HEK293 (cell line): ENCODE results near the gene RRP9.

Experiments
- CTCF ChIA-PET: fragments of 350-600 bp; formaldehyde crosslinking; extraction: SDS; loops from one replicate; lab custom pipeline; 2021; ENCODE audit warnings: antibody characterized with exemption; lab: Yijun Ruan, JAX
- POLR2A ChIA-PET: fragments of 300-600 bp; formaldehyde crosslinking; extraction: SDS; loops from one replicate; lab custom pipeline; 2020; ENCODE audit warnings: antibody characterized with exemption, inconsistent platforms; lab: Yijun Ruan, JAX
- H3K27ac ChIP-seq: fragments of 200-500 bp; sonication (Bioruptor generic); 2 replicates; pipeline ENCODE4 v1.5.1; 2014; ENCODE audit warnings: low read depth, low read length, control low read depth, inconsistent platforms; ENCODE audit errors: extremely low read depth
- H3K36me3 ChIP-seq, 2 experiments: fragments of 200-500 bp in 1 of 2; sonication (Bioruptor generic) in 1 of 2; 1 replicate in 1 of 2; 2 replicates in 1 of 2; pipeline ENCODE4 v1.5.1; 2014 to 2017; ENCODE audit warnings: inconsistent platforms in 2 of 2, low read length in 2 of 2; ENCODE audit not compliant: control insufficient read depth in 2 of 2, insufficient read depth in 1 of 2
- H3K4me1 ChIP-seq: fragments of 200-500 bp; sonication (Bioruptor generic); 2 replicates; pipeline ENCODE4 v1.5.1; 2014; ENCODE audit warnings: mild to moderate bottlenecking, low read length, inconsistent platforms; ENCODE audit not compliant: control insufficient read depth, insufficient read depth
- H3K4me3 ChIP-seq: 2 replicates; pipeline ENCODE4 v1.5.1; 2011; ENCODE audit warnings: low read depth, mild to moderate bottlenecking, control low read depth, low read length, moderate library complexity
- H3K9me3 ChIP-seq: fragments of 200-500 bp; sonication (Bioruptor generic); 2 replicates; pipeline ENCODE4 v1.5.1; 2014; ENCODE audit warnings: low read depth, low read length, inconsistent platforms; ENCODE audit not compliant: control insufficient read depth, insufficient read depth
- EGR2 ChIP-seq: fragments of 450-650 bp; formaldehyde crosslinking; IDR thresholded peaks from 2 replicates; pipeline ENCODE4 v1.5.1; 2016; ENCODE audit warnings: low read depth, missing biosample characterization, missing genetic modification characterization
- HOXD13 ChIP-seq: sonication (generic); formaldehyde crosslinking; IDR thresholded peaks from 2 replicates; pipeline ENCODE4 v1.8.0; 2022; ENCODE audit warnings: missing genetic modification reagents, borderline replicate concordance
- PRDM1 ChIP-seq: fragments of 450-650 bp; formaldehyde crosslinking; IDR thresholded peaks from 2 replicates; pipeline ENCODE4; 2016; ENCODE audit warnings: missing biosample characterization, missing genetic modification characterization
- RBAK ChIP-seq: fragments of 450-650 bp; formaldehyde crosslinking; IDR thresholded peaks from 2 replicates; pipeline ENCODE4 v1.5.1; 2016; ENCODE audit warnings: missing biosample characterization, missing genetic modification characterization
- SCRT1 ChIP-seq: fragments of 450-650 bp; formaldehyde crosslinking; IDR thresholded peaks from 2 replicates; pipeline ENCODE4 v1.5.1; 2016; ENCODE audit warnings: missing biosample characterization, missing genetic modification characterization, borderline replicate concordance
- SP3 ChIP-seq: fragments of 450-650 bp; formaldehyde crosslinking; IDR thresholded peaks from 2 replicates; pipeline ENCODE4 v1.5.1; 2016; ENCODE audit warnings: missing biosample characterization, missing genetic modification characterization
- ZBTB8A ChIP-seq: fragments of 450-650 bp; formaldehyde crosslinking; IDR thresholded peaks from 2 replicates; pipeline ENCODE4 v1.5.1; 2016; ENCODE audit warnings: missing biosample characterization, missing genetic modification characterization
- ZNF133 ChIP-seq: fragments of 450-650 bp; formaldehyde crosslinking; IDR thresholded peaks from 2 replicates; pipeline ENCODE4 v1.5.1; 2016; ENCODE audit warnings: missing biosample characterization, missing genetic modification characterization
- ZNF169 ChIP-seq: fragments of 450-650 bp; formaldehyde crosslinking; IDR thresholded peaks from 2 replicates; pipeline ENCODE4 v1.5.1; 2016; ENCODE audit warnings: missing biosample characterization, missing genetic modification characterization
- ZNF221 ChIP-seq: fragments of 450-650 bp; formaldehyde crosslinking; IDR thresholded peaks from 2 replicates; pipeline ENCODE4 v1.5.1; 2017; ENCODE audit warnings: missing biosample characterization, missing genetic modification characterization, borderline replicate concordance
- ZNF24 ChIP-seq: fragments of 450-650 bp; formaldehyde crosslinking; IDR thresholded peaks from 2 replicates; pipeline ENCODE4 v1.5.1; 2016; ENCODE audit warnings: missing biosample characterization, missing genetic modification characterization
- ZNF324 ChIP-seq: fragments of 450-650 bp; formaldehyde crosslinking; IDR thresholded peaks from 2 replicates; pipeline ENCODE4 v1.5.1; 2016; ENCODE audit warnings: missing biosample characterization, missing genetic modification characterization
- ZNF426 ChIP-seq: fragments of 450-650 bp; formaldehyde crosslinking; IDR thresholded peaks from 2 replicates; pipeline ENCODE4 v1.5.1; 2017; ENCODE audit warnings: missing biosample characterization, missing genetic modification characterization, mild to moderate bottlenecking, inconsistent platforms, moderate library complexity
- ZNF513 ChIP-seq: fragments of 450-650 bp; IDR thresholded peaks from 2 replicates; pipeline ENCODE4 v1.5.1; 2018; ENCODE audit warnings: missing biosample characterization, missing genetic modification characterization
- ZNF521 ChIP-seq: fragments of 450-650 bp; formaldehyde crosslinking; IDR thresholded peaks from 2 replicates; pipeline ENCODE4 v1.5.1; 2017; ENCODE audit warnings: missing biosample characterization, mild to moderate bottlenecking, missing genetic modification characterization
- ZNF558 ChIP-seq: fragments of 450-650 bp; formaldehyde crosslinking; IDR thresholded peaks from 2 replicates; pipeline ENCODE4 v1.5.1; 2016; ENCODE audit warnings: missing biosample characterization, missing genetic modification characterization
- ZNF596 ChIP-seq: fragments of 450-650 bp; IDR thresholded peaks from 2 replicates; pipeline ENCODE4 v1.5.0; 2018; ENCODE audit warnings: missing biosample characterization, mild to moderate bottlenecking, missing genetic modification characterization, moderate library complexity
- TF ChIP-seq, protein P1 (sequence below): fragments of 450-650 bp; formaldehyde crosslinking; IDR thresholded peaks from 2 replicates; pipeline ENCODE4 v1.5.1; 2016; ENCODE audit warnings: missing biosample characterization, missing genetic modification characterization, borderline replicate concordance

The RRP9 gene

DNA sequence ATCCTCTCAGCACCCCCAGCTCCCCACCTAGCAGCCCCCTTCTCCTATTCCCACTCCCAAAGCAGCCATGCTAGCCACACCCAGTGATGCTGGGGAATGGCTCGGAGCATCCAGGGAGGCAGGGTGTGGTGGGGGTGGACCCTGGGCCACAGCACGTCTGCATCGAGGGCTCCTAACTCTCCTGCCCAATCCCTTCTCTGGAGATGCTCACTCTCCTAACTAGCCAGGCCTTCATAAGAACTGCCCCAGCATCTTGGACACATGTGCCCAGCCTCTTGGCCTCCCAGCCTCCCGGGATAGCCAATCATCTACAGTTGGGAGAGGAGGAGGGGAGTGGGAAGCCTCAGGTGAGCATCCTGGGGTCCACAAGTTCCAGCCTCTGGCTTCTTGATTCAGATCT, 22.8 kb upstream of the RRP9 start:
- 0 out of 2 replicates have a peak, but pooled peaks cover 2% of the 10 kb centered on the region for H3K4me1 ChIP-seq
- POLR2A ChIA-PET = interaction anchor here (0.8 kb wide), 1 partner anchor 26 kb away, joined by 3 read pairs; no protein-coding TSS in a partner anchor

GRCh38 chr3:51963951-51964451, 22.3 kb upstream of the RRP9 start:
- Histone ChIP-seq H3K36me3 (peaks cover 0 to 18% of the 10 kb centered on the region in 2 experiments; a peak in 1 of 3 replicates), H3K9me3 (no peaks in the 10 kb centered on the region), H3K4me3 (no peak overlapping the region), H3K27ac (no peak overlapping the region), H3K4me1 (0 out of 2 replicates have a peak, but pooled peaks cover 2% of the 10 kb centered on the region)
- no peak for TF ChIP-seq ZBTB8A (tag by site-specific recombination)
- no peak for TF ChIP-seq ZNF169 (tag by site-specific recombination)
- TF ChIP-seq, protein P1, sequence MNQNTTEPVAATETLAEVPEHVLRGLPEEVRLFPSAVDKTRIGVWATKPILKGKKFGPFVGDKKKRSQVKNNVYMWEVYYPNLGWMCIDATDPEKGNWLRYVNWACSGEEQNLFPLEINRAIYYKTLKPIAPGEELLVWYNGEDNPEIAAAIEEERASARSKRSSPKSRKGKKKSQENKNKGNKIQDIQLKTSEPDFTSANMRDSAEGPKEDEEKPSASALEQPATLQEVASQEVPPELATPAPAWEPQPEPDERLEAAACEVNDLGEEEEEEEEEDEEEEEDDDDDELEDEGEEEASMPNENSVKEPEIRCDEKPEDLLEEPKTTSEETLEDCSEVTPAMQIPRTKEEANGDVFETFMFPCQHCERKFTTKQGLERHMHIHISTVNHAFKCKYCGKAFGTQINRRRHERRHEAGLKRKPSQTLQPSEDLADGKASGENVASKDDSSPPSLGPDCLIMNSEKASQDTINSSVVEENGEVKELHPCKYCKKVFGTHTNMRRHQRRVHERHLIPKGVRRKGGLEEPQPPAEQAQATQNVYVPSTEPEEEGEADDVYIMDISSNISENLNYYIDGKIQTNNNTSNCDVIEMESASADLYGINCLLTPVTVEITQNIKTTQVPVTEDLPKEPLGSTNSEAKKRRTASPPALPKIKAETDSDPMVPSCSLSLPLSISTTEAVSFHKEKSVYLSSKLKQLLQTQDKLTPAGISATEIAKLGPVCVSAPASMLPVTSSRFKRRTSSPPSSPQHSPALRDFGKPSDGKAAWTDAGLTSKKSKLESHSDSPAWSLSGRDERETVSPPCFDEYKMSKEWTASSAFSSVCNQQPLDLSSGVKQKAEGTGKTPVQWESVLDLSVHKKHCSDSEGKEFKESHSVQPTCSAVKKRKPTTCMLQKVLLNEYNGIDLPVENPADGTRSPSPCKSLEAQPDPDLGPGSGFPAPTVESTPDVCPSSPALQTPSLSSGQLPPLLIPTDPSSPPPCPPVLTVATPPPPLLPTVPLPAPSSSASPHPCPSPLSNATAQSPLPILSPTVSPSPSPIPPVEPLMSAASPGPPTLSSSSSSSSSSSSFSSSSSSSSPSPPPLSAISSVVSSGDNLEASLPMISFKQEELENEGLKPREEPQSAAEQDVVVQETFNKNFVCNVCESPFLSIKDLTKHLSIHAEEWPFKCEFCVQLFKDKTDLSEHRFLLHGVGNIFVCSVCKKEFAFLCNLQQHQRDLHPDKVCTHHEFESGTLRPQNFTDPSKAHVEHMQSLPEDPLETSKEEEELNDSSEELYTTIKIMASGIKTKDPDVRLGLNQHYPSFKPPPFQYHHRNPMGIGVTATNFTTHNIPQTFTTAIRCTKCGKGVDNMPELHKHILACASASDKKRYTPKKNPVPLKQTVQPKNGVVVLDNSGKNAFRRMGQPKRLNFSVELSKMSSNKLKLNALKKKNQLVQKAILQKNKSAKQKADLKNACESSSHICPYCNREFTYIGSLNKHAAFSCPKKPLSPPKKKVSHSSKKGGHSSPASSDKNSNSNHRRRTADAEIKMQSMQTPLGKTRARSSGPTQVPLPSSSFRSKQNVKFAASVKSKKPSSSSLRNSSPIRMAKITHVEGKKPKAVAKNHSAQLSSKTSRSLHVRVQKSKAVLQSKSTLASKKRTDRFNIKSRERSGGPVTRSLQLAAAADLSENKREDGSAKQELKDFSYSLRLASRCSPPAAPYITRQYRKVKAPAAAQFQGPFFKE = no peak
- TF ChIP-seq EGR2 = peak; percentile 46
- POLR2A ChIA-PET = no interaction called here
- CTCF ChIA-PET = interaction anchor here (2.3 kb wide), 1 partner anchor 10 kb away, joined by 12 read pairs; the partner anchor contains the start of genes ABHD14A and ABHD14B

More for the DNA sequence above, 22.8 kb upstream of the RRP9 start:
- H3K9me3 ChIP-seq = no peaks in the 10 kb centered on the region
- peaks cover 0 to 12% of the 10 kb centered on the region in 2 experiments; a peak in 1 of 3 replicates for H3K36me3 ChIP-seq
- TF ChIP-seq PRDM1 (tag by site-specific recombination) (no peak), ZNF521 (tag by site-specific recombination) (no peak), RBAK (tag by site-specific recombination) (no peak), ZNF324 (tag by site-specific recombination) (no peak), ZNF221 (tag by site-specific recombination) (no peak), HOXD13 (CRISPR knock-in tag) (no peak), ZNF133 (tag by site-specific recombination) (no peak), ZNF24 (tag by site-specific recombination) (no peak), SCRT1 (no peak), SP3 (tag by site-specific recombination) (no peak), ZNF558 (tag by site-specific recombination) (no peak), ZNF596 (no peak), ZNF426 (tag by site-specific recombination) (no peak), ZNF513 (tag by site-specific recombination) (no peak)
- no peak overlapping the region for H3K4me3 ChIP-seq
- no peak overlapping the region for H3K27ac ChIP-seq
- CTCF ChIA-PET = interaction anchor here (1.2 to 2.3 kb wide), 2 partner anchors 10 to 23 kb away, joined by 3 to 12 read pairs; partner anchors contain the start of genes ABHD14A, ABHD14B, PARP3 and RRP9
